Ishikawa (cell line): ENCODE data around the gene FGR.

Experiments used
- CEBPB ChIP-seq: IDR thresholded peaks from 2 replicates; pipeline ENCODE4 v1.6.1; 2012
- CREB1 ChIP-seq: IDR thresholded peaks from 2 replicates; pipeline ENCODE4 v1.6.1; 2012; ENCODE audit warnings: low read depth
- EGR1 ChIP-seq: IDR thresholded peaks from 2 replicates; pipeline ENCODE4 v1.6.1; 2012
- EP300 ChIP-seq: IDR thresholded peaks from 2 replicates; pipeline ENCODE4 v1.6.1; 2012; ENCODE audit warnings: borderline replicate concordance
- FOXM1 ChIP-seq: IDR thresholded peaks from 2 replicates; pipeline ENCODE4 v1.6.1; 2012; ENCODE audit warnings: low read depth, borderline replicate concordance
- MAX ChIP-seq: IDR thresholded peaks from 2 replicates; pipeline ENCODE4 v1.6.1; 2012
- RAD21 ChIP-seq: IDR thresholded peaks from 2 replicates; pipeline ENCODE4 v1.6.1; 2012; ENCODE audit warnings: low read depth
- REST ChIP-seq: IDR thresholded peaks from 2 replicates; pipeline ENCODE4 v1.6.1; 2012; ENCODE audit warnings: low read depth, mild to moderate bottlenecking
- TAF1 ChIP-seq: IDR thresholded peaks from 2 replicates; pipeline ENCODE4 v1.6.1; 2012; ENCODE audit warnings: low read depth, mild to moderate bottlenecking
- TCF12 ChIP-seq: IDR thresholded peaks from 2 replicates; pipeline ENCODE4 v1.6.1; 2012; ENCODE audit warnings: low read depth
- TEAD4 ChIP-seq: IDR thresholded peaks from 2 replicates; pipeline ENCODE4 v1.6.1; 2012
- USF1 ChIP-seq: IDR thresholded peaks from 2 replicates; pipeline ENCODE4 v1.6.1; 2012
- YY1 ChIP-seq: IDR thresholded peaks from 2 replicates; pipeline ENCODE4 v1.6.1; 2012; ENCODE audit warnings: low read depth

GRCh38 chr1:27597516-27598294 is 37.3 kb downstream of the FGR start:
- TF ChIP-seq YY1, result no peak
- no peak for TF ChIP-seq USF1
- TF ChIP-seq RAD21, result no peak
- TF ChIP-seq CREB1, result no peak
- TF ChIP-seq MAX, result no peak
- TF ChIP-seq EP300, result no peak
- no peak for TF ChIP-seq EGR1
- TF ChIP-seq FOXM1, result no peak
- no peak for TF ChIP-seq TEAD4
- TF ChIP-seq CEBPB, result no peak
- TF ChIP-seq TAF1, result no peak
- TF ChIP-seq REST, result no peak
- no peak for TF ChIP-seq TCF12
